Choroid plexus epithelial cell (primary cell): ENCODE results near the gene ASPN.

Experiments used
- DNase-seq: peaks from one replicate; pipeline ENCODE4 v3.0.0-alpha.2; 2010; ENCODE audit warnings: low read depth
- H3K4me3 ChIP-seq: 2 replicates; pipeline ENCODE4 v1.5.1; 2011; ENCODE audit warnings: low read depth, mild to moderate bottlenecking, control low read depth, low read length, moderate library complexity
- CTCF ChIP-seq: conservative IDR thresholded peaks from 2 replicates; pipeline ENCODE4 v1.5.1; 2011; ENCODE audit warnings: low read depth, mild to moderate bottlenecking, control low read depth, inconsistent platforms, low read length, moderate library complexity

Gene ASPN

GRCh38 chr9:92496396-92497176, 14.3 kb upstream of the ASPN start:
- DNase-seq = no peak
- H3K4me3 ChIP-seq = no peak overlapping the region
- no peak for TF ChIP-seq CTCF

DNA sequence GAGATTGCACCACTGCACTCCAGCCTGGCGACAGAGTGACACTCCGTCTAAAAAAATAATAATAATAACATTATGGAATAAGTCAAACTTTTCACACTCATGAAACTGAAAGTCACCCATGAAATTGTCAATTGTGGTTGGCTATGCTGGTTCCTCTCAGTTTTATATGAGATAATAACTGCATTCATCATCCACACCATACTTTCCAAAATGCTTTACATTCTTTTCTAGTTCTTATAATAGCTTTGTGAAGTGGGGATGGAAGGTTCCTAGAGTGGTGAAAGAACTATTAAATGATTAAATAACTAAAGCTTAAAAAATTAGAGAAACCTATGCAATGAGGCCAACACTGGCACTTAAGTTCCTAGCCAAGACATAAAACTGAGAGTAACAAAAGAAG, 12.6 kb upstream of the ASPN start:
- DNase-seq = no peak
- no peak overlapping the region for H3K4me3 ChIP-seq
- no peak for TF ChIP-seq CTCF

DNA sequence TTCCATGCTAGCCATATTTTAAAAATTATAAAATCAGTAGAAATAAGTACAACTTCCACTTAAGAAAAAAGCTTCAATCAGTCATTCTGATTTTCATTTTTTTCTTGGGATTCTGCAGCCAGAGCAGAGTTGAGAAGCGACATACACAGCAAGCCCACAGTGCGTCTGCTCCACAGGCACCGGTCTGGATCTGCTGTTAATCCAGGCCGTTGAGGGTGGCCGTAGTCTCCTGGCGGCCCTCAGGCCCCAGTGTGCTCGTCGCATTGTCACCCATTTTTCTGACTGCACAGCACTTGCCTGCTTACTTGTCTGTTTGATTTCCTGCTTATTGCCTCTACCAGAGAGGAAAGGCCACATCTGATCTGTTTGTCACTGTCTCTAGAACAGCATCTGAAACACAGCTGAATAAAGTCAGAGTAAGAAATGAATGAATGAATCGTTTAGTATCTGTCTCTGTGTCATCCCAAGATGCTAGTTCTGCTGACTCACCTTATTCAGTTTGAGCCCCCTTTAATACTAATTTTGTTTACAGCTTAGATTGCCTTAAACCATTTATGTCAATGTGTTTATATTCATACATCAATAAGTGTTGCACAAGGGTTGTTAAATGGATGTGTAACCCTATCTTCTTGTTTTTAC, 11.6 kb upstream of the ASPN start:
- H3K4me3 ChIP-seq = no peak overlapping the region
- TF ChIP-seq CTCF = no peak
- DNase-seq = no peak

DNA sequence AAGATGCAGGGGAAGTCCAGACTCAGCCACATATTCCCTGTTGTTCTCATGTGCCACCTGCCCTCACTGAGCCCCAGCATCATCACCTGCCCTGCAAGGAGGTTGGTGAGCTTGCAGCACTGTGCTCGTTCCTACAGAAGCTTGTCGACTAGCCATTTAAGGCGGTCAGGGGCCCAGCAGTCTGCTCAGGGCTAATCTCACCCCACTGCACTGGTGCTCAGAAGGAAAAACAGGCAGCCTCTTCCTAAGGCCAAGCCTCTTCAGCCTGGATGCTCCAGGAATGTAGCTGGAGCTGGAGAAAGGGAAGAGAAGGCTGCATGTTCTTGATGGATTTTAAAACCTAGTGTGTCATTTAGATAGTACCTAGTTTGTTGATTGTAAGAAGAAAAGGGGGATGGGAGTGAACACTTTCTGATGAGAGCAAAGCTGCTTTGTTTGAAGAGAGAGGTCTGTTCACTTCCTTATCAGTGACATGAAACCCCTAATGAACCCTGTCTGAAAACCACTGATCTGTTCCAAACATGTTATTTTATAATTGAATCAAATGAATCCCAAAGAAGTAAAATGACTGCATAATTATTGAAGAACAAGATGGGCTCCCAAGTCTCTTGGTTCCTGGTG, 10.6 kb upstream of the ASPN start:
- H3K4me3 ChIP-seq = no peak overlapping the region
- DNase-seq = no peak
- no peak for TF ChIP-seq CTCF

GRCh38 chr9:92488681-92489550, 6.6 kb upstream of the ASPN start:
- H3K4me3 ChIP-seq = no peak overlapping the region
- TF ChIP-seq CTCF = no peak
- DNase-seq = no peak

- H3K4me3 ChIP-seq = no peak overlapping the region
- peak; percentile 33 for DNase-seq
- no peak for TF ChIP-seq CTCF
These were observed 4.1 kb upstream of the ASPN start for GRCh38 chr9:92486371-92486770.
